ENCODE data around the gene SUSD4.

- TF ChIP-seq POLR2A (IDR thresholded peaks at IDR 0.05; ENCODE audit: control extremely low read depth in 1 of 2, low read depth in 2 of 2, low read length in 2 of 2) (no peak), CTCF (IDR thresholded peaks at IDR 0.05; ENCODE audit: control extremely low read depth in 1 of 3, insufficient read depth in 1 of 3, low read depth in 1 of 3, low read length in 3 of 3) (peak; percentile 35 to 60 (median 55)), CHD7 (IDR thresholded peaks at IDR 0.05; ENCODE audit: insufficient replicate concordance, low read length) (no peak), E2F6 (IDR thresholded peaks at IDR 0.05) (no peak), EZH2 (IDR thresholded peaks at IDR 0.05; ENCODE audit: low read depth, low read length, severe bottlenecking) (no peak), RAD21 (IDR thresholded peaks at IDR 0.05 in 1 of 2, conservative IDR thresholded peaks at IDR 0.05 in 1 of 2; ENCODE audit: low read depth in 2 of 2, low read length in 2 of 2) (peak; percentile 81 to 85), CREB1 (IDR thresholded peaks at IDR 0.05) (no peak), EP300 (IDR thresholded peaks at IDR 0.05; ENCODE audit: borderline replicate concordance in 1 of 2, low read depth in 2 of 2, low read length in 2 of 2) (no peak), SP2 (IDR thresholded peaks at IDR 0.05; ENCODE audit: low read length) (no peak), POLR2AphosphoS5 (IDR thresholded peaks at IDR 0.05; ENCODE audit: low read depth, low read length) (no peak), SIN3A (conservative IDR thresholded peaks at IDR 0.05 in 1 of 2, IDR thresholded peaks at IDR 0.05 in 1 of 2; ENCODE audit: low read depth in 1 of 2, low read length in 2 of 2) (0 out of 4 replicates have a peak, but pooled peaks of 1 of the 2 experiments have one; percentile 12)
Observed at GRCh38 chr1:223175032-223175431, 188.9 kb downstream of the SUSD4 start.

Data from H1 (cell line).